HS-5 (cell line): Measurements from ENCODE around the gene TRPC4.

Experiments
- DNase-seq: peaks from one replicate; pipeline ENCODE4 v3.0.0-alpha.2; 2012; ENCODE audit warnings: low read depth

The TRPC4 gene

DNA sequence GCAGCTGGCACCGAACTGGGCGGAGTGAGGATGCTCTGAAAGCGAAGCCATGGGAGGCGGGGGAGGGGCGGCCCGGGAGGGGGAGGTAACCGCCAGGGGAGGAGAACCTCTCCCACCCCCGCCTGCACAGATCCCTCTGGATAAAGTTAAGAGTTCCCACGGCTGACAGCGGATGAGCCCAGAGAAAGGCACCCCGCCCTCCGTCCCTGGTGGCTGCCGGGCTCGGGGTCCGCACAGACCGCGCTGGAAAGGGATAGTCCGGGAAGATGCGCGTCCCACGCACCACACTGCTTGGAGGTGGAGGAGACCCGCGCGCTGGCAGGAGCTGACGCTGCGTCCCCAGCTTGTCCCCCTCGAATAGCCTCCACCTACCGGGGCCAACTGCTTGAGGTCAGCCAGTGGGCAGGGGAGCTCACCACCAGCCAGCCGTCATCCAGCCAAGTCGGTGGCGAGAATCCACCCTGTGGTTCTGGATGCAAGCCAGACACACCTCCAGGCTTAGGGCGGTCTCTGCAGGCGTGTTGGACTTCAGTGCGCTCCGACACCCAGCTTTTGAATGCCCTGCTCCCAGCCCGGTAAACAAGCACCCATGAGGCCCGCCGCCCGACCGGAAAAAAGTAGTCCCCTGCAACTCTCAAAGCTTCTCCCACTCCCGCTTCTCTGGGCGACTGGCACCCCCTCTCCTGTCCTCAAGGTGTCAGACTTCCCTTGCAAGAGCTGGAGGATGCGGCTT, at the start of gene TRPC4:
TRPC4 (minus strand) TSS at position 17 of the 733 bp plus-strand sequence. CDS start 86,439 bp downstream, outside the sequence.
- no peak for DNase-seq

DNA sequence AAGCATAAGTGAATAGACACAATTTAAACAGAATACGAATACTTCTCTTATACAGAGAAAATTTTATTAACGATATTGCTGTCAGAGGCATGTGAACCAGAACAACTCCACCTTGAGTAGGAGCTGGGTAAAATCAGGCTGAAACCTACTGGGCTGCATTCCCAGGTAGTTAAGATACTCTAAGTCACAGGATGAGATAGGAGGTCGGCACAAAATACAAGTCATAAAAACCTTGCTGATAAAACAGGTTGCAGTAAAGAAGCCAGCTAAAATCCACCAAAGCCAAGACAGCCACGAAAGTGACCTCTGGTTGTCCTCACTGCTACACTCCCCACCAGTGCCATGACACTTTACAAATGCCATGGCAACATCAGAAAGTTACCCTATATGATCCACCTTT, 49.2 kb upstream of the TRPC4 start:
- DNase-seq = no peak

DNA sequence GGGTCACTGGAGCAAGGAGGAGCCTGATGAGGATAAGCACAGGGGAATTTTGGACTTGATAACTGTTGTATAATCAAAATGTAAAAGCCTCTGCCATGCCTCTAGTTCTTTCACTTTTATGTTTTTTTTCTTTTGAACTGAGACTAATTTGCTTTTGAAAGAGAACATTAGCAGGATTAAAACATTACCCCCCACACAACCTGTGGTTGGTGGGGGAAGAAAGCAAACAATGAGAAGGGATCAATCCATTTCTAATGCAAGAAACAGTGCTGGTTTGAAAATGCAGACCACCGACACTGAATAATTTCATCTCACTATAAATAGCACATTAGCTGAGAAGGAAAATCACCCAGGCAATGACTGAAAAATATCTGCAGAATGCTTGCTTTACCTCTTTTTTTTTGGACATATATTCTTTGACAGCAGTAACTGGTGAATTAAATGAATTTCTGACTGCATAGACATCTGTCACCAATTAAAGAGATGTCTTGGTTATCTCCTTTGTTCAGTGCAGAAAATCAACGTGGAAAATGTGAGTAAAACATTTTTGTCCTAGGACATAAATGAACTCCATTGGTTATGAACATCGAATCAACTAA, 48.6 kb upstream of the TRPC4 start:
- DNase-seq = no peak

DNA sequence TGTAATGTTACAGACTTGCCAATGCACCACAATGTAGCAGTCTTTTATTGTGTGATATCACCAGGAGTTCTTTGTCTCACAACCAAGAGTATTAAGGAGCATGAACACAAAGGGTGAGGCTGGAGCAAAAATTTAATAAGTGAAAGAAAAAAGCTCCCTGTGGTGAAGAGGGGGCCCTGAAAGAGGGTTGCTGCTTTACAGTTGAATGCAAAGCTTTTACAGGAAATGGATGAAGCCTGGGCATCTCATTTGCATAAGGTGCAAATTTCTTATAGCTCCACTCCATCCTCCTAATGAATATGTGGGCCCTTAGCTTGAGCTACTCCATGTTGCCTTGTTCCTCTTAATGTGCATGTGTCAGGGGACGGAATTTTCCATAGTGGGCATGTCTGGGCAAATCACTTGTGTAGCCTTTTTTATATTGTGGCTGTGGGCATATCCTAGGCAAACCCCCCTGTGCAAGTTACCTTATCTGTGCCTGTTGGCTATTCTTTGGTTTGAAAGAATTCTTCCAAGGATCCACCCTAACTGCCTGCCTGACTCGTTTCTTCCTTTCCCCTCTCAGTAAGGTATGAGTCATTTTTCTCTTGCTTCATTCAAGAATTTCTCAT, 45.3 kb upstream of the TRPC4 start:
- no peak for DNase-seq

DNA sequence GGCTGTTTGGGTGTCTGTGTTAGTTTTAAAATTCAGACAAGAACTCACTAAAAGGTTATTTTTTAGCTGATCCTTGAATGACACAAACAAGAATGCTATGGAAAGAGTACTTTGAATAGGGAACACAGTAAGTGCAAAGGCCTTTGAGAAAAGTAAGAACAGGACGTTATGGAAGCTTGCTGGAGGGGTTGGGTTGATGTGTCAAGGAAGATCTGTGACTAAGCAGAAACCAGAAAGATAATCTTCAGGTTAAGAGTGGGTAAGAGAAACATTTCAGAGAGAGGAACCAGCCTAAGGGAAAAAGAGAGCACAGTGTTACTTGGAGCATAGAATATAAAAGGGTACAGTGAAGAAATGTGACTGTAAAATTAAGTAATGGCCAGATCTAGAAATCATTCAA, 41.2 kb upstream of the TRPC4 start:
- DNase-seq = no peak

DNA sequence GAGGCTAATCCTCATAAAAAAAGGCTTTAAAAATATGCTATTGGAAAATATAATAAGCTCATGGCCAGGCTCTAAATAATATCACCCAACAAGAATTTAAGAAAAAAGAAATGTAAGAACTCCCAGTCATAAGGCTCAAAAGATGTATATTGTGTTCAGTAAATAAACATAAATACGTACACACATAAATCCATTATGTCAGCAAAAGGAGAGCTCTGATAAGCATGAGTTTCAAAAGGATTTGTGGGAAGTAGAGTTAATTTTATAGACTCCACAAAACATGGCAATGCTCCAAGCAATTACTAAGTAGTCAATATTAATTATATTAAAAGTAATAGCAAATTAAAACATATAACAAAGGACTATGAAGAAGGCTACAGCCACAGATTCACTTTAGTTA, 37.3 kb upstream of the TRPC4 start:
- DNase-seq = no peak

DNA sequence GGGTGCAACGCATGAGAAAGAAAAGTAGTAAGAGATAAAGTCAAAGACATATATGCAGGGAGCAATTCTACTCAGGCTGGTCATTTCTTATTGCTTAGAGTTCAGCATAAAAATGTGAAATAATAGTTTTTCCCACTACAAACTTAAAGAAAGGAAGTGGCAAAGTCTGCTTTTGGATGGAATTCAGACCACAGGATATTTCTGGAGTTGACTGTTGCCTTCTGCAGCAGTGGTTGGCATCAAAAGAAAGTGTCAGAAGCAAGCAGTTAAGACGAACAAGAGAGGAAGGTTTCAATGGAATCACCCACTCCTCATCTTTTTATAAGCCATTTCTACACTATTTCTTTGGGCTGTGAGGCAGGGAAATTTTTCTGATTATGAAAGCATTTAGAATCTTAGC, 36.2 kb upstream of the TRPC4 start:
- DNase-seq = no peak

DNA sequence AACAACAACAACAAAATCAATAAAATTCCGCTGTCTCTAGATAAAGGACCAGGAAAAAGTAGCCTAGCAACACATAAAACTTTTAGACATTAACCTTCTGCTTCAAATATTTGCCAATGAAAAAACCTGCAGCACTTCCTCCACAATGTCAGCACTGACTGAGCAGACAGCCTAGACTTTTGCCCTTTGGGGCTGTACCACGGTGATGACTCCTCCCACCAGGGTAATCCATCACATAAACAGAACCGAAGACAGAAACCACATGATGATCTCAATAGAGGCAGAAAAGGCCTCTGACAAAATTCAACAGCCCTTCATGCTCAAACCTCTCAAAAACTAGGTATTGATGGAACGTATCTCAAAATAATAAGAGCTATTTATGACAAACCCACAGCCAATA, 30.2 kb upstream of the TRPC4 start:
- DNase-seq = no peak

DNA sequence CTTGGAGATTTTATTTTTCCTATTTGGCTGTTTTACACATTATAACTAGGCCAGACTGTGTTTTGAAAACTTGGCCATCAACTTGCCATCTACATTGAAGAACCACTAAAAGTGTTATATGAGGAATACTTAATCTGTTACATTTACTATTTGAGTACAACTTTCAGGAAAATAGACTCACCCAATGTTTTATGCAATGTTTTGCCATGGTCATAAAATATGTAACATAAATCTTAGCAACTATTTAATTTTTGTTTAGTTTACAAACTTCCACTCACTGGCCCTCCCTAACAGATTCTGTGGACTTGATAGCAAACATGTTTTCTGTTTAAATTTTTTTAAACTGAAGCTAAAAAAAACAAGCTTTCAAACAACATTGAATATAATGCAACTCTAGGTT, 23.7 kb upstream of the TRPC4 start:
- no peak for DNase-seq

DNA sequence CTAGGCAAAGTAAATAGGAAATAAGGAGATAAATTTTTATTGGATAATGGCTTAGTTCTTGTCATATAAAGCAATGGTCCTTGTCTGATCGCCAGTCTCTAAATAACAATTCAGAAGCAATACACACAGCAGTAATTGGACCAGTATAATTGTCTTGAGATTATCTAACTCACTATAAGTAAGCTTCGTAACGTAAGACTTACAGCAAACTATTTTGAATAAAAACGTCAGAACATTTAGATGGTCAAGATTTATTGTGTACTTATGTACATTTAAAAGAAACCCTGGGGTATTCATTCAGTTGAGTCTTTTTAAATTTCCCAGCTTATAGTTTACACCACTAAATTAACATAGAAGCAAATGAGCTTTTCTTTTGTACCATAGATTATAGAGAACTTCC, 20.2 kb upstream of the TRPC4 start:
- no peak for DNase-seq

DNA sequence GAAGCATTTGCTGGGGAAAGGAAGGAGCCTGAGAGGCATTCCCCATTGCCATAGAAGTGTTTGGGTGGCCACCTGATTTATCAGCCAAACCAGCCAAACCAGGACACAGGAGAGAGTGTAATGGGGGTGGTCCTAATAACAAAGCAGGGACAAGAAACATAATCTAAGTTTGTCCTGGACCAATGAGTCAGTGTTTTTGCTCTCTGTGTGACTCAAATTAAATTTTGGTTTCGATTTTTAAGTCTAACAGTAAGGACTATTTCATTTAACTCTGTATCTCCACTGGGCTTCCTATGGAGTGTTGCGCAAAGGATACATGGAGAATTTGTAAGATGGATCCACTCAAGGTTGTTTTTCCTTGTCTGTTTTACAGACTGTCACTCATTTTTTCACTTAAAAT, 19.5 kb upstream of the TRPC4 start:
- no peak for DNase-seq

DNA sequence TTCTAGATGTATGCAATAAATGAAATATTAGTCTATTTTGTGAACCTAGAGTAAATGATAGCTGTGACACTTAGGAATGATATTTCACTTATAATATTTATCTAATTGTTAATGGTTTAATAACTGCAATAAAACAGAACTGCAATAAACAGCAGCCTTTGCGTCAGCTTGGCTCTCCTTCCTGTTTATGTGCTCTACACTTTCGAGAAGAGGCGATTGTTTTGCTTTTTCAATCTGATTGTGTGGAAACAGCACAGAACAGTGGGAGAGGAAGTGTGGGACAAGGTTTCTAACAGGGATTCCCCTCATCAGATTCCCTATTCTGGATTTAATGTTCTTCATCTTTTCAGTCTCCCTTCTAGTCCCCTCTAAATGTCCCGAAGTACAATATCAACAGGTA, 17.3 kb upstream of the TRPC4 start:
- DNase-seq = no peak

DNA sequence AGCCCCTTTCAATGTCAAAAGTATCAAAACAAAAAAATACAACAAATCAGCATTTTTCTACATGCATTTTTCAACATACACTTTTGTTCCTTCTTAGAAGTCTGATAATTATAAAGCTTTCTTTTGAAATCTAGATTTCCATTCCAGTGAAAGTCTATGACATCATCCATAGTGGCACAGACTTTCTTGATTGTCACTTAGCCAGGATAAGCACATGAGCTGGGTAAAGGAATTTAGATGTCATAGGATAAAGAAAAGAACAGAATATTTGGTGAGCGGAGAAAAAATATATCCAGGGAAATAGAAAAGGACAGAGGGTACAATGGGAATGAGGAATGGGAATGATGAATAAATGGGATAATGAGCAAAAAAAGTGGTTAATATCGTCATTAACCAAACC, 15.1 kb upstream of the TRPC4 start:
- no peak for DNase-seq

DNA sequence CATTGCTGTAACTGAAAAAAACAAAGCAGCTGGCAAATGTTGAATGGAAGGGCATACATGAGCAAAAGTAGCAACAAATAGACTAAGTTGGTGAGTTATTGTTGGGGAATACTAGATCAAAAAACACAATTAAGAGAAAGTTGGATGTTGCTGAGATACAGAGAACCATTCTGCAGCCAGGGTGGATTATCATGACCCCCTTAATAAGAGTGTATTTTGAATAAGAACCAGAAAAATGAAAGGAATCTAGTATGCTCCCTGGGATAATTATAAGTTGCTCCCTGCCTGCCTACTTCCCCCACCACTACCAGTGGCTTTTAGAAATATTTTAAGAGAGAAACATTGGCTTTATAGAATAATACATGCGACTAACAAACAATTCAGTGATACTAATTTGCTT, 14.5 kb upstream of the TRPC4 start:
- no peak for DNase-seq

DNA sequence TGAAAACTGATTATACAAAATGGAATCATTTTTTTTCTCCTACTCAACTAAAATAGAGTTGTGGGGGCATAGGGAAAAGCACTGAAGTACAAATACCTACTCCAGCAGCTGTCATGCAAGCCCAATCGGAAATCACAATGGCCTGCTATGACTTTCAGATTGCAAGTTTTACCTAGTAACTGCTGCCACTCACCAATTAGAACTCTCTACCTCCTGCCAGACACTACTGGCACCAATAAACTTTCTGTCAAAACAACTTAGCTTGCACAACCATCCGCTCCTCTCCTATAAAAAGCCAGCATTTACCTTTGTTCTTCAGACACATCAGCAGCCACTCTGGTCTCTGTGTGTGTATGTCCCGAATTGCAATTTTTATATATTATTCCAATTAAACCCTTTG, 9.3 kb upstream of the TRPC4 start:
- no peak for DNase-seq

DNA sequence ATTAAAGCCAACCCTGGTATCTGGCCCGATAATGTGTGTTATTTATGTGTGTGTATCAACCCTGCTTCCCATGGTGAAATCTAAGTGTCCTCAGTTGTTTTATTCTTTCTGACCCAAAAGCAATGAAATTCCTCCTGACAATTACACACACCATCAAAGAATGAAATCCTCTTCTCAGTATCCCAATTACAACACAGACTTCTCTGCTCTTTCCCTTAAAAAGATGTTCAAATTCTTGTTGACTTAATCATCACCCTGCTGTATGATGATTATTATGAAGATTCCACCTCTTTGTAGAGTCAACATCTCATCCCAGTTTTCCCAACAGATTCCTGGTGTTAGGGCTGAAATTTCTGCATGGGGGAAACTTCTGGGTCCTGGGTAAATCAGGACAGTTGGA, 8.9 kb upstream of the TRPC4 start:
- no peak for DNase-seq

DNA sequence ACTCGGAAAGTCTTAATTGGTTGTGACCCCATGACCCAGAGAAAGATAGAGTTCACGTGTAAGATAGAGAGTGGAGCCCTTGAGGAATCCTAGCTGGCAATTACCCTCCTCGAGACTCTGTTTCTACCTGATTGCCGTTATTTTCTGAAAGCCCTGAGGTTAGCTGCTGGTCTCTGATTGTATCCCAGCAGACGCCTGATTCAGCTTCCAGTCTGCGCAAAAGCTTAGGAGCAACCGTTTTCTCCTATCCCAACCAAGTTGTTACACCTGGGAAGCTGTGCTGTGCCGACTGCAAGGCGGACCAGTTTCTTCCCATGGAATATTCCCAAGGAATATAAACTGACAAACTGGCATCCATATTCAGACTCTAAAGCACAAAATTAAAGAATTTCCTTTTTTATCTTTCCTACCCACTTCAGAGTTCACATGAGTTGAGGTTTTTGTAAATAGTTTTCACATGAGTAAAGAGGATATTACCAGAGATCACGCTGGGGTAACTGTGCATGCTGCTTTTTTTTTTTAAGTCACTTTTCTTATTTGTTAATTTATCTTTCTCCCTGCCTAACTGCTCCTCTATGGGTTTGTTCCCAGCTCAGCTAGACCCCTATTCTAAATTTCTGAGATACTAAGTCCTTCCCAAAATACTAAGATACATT, 1.5 kb upstream of the TRPC4 start:
- DNase-seq = no peak

DNA sequence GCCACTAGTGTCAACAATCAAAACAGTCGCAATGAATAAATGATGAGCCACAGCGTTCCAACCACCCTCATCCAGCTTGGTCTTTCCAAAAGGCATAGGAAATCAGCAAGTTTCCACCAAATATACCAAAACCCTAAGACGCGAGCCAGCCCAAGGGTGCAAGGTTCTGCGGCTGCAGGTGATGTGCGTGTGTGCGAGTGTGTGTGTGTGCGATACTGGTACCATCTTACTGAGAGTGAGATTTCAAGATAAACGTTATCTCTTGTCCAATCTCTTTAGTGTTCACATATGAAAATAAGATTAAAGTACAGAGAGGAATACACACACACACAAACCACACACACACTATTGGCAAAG, 895 bp upstream of the TRPC4 start:
- DNase-seq = no peak

DNA sequence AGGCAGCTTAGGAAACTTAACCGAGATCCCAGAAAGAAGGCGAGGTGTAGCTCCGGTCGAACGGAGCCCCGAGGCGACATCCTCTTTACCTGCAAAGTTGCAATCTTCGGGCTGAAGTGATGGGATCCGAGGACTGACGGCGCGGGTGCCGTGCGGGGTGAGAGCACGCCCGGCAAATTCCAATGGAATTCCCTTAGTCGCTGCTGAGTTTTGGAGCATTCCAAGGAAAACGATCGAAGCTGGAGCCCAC, 141 bp downstream of the TRPC4 start:
- no peak for DNase-seq

DNA sequence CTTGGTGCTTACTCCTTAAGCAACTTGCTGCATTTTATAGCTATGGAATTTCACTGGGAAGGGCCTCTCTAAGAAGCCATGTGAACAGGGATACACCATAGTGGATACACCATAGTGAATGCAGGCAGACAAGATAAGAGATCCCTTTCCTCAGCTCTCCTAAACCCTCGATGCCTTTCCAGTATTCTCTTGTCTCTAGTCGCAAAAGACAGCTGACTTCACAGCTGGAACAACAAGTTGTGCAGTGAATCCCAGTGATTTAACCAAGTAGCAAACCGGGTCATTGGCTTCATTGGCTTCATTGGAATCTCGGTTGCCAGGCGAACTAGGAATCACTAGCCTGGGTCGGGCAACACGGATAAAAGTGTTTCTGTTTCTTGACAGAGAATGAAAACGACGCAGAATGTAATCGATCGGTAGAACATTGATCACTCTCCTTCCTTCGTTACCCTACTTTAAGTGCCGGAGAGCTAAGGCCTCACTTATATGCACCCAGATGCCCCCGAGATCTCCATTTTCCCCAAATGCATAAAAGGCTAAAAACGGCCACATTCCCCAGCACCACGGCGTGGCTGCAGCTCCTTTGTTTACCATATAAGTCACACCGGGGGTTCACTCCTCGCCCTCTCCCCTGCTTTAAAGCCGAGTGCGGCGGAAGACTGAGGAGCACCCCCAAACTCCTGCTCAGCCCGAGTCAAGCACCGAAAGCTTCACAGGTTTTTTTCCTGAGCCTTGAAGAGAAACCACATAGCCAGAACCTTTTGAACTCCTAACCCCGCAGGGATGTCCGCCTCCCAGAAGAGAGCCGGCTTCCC, 674 bp downstream of the TRPC4 start:
- no peak for DNase-seq

DNA sequence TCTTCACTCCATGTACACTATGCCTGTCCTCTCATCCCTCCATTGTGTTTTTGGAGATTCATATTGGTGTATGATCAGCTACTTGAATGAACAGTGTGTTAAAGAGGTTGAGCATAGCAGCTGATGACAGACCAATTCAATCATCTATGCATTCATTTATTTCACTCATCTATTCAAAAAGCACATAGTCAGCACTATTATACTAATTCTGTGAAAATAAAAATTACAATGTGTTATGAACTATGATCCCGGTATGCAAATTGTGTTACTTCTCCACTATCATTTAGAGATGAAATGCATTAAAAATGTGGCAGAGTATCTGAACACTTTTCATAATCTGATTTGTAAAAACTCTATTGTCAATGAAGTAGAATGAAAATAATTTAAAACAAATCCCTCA, 5.9 kb downstream of the TRPC4 start:
- DNase-seq = no peak

DNA sequence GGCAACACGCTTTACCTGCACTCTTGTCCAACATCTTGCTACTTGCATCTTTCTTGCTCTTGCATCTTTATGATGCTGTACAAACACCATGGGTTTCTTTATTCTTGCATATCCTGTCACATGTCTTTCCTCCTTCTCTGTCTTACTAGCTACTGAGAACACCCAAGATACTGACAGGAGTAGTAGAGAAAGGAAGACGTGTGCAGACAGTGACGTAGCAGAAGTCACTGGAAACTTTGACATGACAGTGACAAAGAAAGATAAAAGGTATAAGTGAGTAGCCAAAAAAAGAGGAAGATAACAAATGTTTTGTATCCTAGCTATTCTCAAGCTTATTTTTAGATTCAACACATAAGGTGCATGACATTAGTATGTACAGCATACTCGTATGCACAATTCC, 34.2 kb downstream of the TRPC4 start:
- no peak for DNase-seq

DNA sequence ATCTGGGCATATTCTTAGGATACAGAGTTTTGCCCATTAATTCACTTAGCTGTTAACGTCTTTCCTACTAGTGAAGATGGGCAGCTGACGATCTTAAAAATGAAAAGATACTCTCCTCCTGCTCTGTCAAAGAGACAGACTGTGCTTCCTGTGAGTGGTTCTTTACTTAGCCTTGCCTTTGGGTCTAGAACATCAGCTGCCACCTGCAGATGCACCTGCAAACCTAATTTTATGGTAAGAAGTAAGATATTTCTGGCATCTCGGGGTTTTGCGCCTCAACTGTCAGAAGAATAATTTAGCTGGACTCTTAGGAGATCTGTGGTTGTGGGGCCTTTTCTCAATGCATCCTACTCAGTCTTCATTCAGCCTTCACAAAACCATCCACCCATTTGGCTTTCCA, 36.2 kb downstream of the TRPC4 start:
- no peak for DNase-seq
